Brain microvascular endothelial cell (primary cell): ENCODE measurements around the gene GTPBP8.

Source experiments
- DNase-seq: peaks from one replicate; pipeline ENCODE4 v3.0.0-alpha.2; 2020
- H3K27ac ChIP-seq: fragments of 250-450 bp; sonication (Bioruptor Pico); 2 replicates; pipeline ENCODE4 v1.5.1; 2020; ENCODE audit warnings: mild to moderate bottlenecking, moderate library complexity
- H3K27me3 ChIP-seq: fragments of 250-450 bp; sonication (Bioruptor Pico); replicated peaks from 2 replicates; pipeline ENCODE4 v1.5.1; 2020; ENCODE audit warnings: mild to moderate bottlenecking
- H3K36me3 ChIP-seq: fragments of 250-450 bp; sonication (Bioruptor Pico); replicated peaks from 2 replicates; pipeline ENCODE4 v1.5.1; 2020; ENCODE audit warnings: mild to moderate bottlenecking
- H3K4me3 ChIP-seq: 2 replicates; pipeline ENCODE4 v1.5.1; 2011; ENCODE audit warnings: low read depth, mild to moderate bottlenecking, control low read depth, low read length, moderate library complexity
- in situ Hi-C: cut with HindIII; loops from 2 replicates; pipeline ENCODE4 v1.10.0; 2017; ENCODE audit warnings: low sequenced_read_pairs, low pct_ligation_motif_present
- TF ChIP-seq, protein P1 (sequence below): IDR thresholded peaks from 2 replicates; pipeline ENCODE4 v1.5.1; 2011; ENCODE audit warnings: low read depth, mild to moderate bottlenecking, moderate library complexity, low read length, control low read depth, inconsistent platforms; ENCODE audit errors: missing control alignments

Gene GTPBP8

DNA sequence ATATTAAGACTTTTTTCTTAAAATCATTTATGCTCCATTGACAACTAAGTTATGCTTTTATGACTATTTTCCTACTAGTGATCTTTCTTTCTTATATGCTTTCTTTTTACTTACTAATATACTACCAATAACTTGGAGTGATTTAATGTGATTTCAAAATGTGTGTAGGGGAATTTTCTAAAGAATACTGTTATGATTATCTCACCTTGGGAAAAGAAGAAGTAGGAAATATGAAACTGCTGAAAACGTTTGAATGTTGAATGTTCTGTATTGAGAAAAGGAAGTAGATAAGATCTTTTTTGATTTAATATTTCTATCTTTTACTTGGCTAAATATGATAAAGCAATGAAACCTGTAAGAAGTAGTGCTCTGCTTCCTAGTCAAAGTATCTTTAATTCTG is 8.1 kb upstream of the GTPBP8 start:
- Histone ChIP-seq H3K36me3 (no peaks in the 10 kb centered on the region), H3K27me3 (no peaks in the 10 kb centered on the region), H3K4me3 (no peak overlapping the region), H3K27ac (no peak overlapping the region)
- in situ Hi-C loops = loop anchor here (25.0 kb wide), 1 partner anchor 395 kb away; no protein-coding TSS in a partner anchor
- TF ChIP-seq, protein P1, sequence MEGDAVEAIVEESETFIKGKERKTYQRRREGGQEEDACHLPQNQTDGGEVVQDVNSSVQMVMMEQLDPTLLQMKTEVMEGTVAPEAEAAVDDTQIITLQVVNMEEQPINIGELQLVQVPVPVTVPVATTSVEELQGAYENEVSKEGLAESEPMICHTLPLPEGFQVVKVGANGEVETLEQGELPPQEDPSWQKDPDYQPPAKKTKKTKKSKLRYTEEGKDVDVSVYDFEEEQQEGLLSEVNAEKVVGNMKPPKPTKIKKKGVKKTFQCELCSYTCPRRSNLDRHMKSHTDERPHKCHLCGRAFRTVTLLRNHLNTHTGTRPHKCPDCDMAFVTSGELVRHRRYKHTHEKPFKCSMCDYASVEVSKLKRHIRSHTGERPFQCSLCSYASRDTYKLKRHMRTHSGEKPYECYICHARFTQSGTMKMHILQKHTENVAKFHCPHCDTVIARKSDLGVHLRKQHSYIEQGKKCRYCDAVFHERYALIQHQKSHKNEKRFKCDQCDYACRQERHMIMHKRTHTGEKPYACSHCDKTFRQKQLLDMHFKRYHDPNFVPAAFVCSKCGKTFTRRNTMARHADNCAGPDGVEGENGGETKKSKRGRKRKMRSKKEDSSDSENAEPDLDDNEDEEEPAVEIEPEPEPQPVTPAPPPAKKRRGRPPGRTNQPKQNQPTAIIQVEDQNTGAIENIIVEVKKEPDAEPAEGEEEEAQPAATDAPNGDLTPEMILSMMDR = no peak
- DNase-seq = no peak

DNA sequence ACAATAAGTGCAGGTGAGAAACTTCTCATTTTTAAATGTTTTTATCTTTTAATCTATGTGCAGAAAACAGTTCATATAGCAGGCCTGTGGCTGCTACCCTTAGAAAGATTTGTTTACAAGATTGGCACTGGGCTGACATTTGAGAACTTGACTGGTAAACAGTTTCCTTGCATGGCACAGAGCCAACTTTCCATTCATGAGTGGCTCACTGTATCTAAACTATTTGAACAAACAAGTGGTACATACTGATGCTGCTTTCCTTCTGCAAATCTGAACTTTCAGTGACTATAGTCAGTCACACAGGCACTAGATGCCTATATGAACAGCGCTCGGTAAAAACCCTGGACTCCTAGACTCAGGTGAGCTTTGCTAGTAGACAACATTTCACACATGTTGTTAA is 6.3 kb upstream of the GTPBP8 start:
- Histone ChIP-seq H3K27ac (no peak overlapping the region), H3K27me3 (no peaks in the 10 kb centered on the region), H3K4me3 (no peak overlapping the region), H3K36me3 (no peaks in the 10 kb centered on the region)
- DNase-seq = no peak
- in situ Hi-C loops = loop anchor here (25.0 kb wide), 1 partner anchor 397 kb away; no protein-coding TSS in a partner anchor
- TF ChIP-seq, protein P1 = no peak

DNA sequence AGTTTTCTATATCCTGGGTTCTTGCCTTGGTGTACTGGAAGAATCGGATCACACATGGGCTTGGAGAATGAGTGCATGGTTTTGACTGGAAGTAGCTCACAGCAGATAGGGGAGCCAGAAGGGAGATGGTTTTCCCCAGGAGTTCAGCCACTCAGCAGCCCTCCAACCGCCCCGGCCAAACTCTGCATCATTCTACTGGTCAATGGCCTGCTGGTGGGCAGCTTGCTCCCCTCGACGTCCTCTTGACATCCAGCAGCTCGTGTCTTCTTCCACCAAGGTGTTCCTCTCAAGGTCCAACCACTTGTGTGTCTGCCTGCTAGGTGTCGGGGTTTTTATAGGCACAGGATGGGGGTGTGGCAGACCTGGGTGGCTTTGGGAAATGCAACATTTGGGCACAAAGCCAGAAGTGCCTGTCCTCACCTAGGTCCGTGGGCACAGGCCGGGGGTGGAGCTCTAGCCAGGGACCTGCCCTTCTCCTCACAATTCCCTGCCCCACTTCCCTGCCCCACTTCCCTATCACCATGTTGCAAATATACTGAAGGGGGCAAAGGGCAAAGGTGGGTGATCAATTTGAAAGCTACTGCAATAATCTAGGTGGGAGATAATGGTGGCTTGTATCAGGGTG is 3.0 kb upstream of the GTPBP8 start:
- H3K36me3 ChIP-seq = no peaks in the 10 kb centered on the region
- H3K27me3 ChIP-seq = no peaks in the 10 kb centered on the region
- in situ Hi-C loops = loop anchor here (25.0 kb wide), 1 partner anchor 401 kb away; no protein-coding TSS in a partner anchor
- no peak overlapping the region for H3K27ac ChIP-seq
- no peak overlapping the region for H3K4me3 ChIP-seq
- TF ChIP-seq, protein P1 = no peak
- DNase-seq = no peak

DNA sequence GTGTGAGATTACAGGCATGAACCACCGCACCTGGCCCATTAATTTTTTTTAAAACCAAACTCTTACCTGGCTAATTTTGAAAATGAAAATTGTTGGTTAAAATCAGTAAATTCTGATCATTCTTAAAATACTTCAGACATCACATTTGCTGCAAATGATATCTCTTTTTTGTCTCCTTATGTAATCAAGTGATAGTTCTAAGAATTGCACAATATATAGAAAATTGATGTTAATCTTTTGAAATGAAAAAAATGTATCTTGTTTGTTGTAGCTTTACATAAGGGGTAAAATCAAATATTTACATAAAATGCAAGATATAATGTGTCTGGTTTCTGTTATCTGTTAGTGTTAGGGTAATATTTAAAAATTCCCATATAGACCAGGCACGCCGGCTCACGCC is 5.0 kb downstream of the GTPBP8 start:
- in situ Hi-C loops = loop anchor here (25.0 kb wide), 1 partner anchor 408 kb away; no protein-coding TSS in a partner anchor
- H3K36me3 ChIP-seq = peaks cover 4% of the 10 kb centered on the region

DNA sequence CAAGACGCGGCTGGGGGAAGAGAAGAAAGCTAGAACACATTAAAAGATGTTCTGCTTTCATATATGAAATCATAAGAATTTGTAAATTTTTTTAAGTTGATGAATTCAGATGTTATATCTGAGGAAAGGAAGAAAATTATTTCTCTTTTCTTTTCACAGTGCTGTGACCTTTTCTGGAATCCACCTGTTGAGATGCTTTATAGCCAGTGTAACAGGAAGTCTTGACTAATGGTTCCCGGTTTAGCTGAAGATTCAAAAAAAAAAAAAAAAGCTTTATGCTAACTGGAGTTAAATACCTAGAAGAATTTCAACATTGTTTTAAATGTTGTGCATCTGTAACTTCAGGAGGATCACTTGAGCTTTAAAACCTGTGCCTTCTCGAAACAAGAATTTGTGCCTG is 9.9 kb downstream of the GTPBP8 start:
- TF ChIP-seq, protein P1 = no peak
- Histone ChIP-seq H3K36me3 (peaks cover 31% of the 10 kb centered on the region), H3K4me3 (no peak overlapping the region), H3K27me3 (no peaks in the 10 kb centered on the region), H3K27ac (no peak overlapping the region)
- in situ Hi-C loops = no loop called here
- no peak for DNase-seq

More for the DNA sequence above, 5.0 kb downstream of the GTPBP8 start:
- DNase-seq = no peak
- Histone ChIP-seq H3K4me3 (no peak overlapping the region), H3K27ac (no peak overlapping the region), H3K27me3 (no peaks in the 10 kb centered on the region)
- TF ChIP-seq, protein P1 = no peak

DNA sequence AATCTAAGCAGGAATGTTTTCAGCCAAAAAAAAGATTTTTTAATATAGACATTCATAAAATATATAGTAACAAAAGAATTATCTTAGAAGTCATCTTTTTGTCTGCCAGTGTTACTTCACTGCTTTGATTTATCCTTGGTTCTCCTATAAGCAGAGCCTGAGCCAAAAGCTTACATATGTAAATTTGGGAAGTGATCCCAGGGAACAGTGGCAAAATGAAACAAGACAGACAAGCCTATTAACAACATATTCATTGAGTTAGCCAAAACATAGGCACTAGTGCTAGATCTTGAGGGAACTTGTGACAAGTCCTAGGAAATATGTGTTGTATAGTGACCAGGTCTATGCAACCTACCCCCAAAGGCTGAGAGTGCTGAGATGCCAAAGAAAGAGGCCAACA is 11.3 kb downstream of the GTPBP8 start:
- no peak for DNase-seq
- in situ Hi-C loops = no loop called here
- TF ChIP-seq, protein P1 = no peak
- Histone ChIP-seq H3K27ac (no peak overlapping the region), H3K27me3 (no peaks in the 10 kb centered on the region), H3K4me3 (no peak overlapping the region), H3K36me3 (peaks cover 39% of the 10 kb centered on the region)
